Panc1 (cell line): ENCODE results near the gene NEB. TPM values are rescaled to one million over a fixed set of nuclear protein-coding genes. Genes with fewer than 3 reads are reported as not detected.

ENCODE experiments used
- ATAC-seq: fragments of 200-7000 bp; cut with Tn5 transposase; 2 replicates; pipeline ENCODE4 v1.9.1; 2020; ENCODE audit warnings: mild to moderate bottlenecking, moderate library complexity
- BruUV-seq: library from RNA; stranded (reverse); fragments of 400-500 nt; replicated peaks from 2 replicates; lab custom pipeline; 2021; lab: Mats Ljungman, UMichigan
- CTCF ChIA-PET: fragments of 300-600 bp; sonication (Branson Sonifier 250); formaldehyde crosslinking; loops from one replicate; lab custom pipeline; 2022; ENCODE audit warnings: antibody characterized with exemption; lab: Charles Lee
- POLR2A ChIA-PET: fragments of 300-600 bp; sonication (Branson Sonifier 250); formaldehyde crosslinking; loops from one replicate; lab custom pipeline; 2022; ENCODE audit warnings: antibody characterized with exemption; lab: Charles Lee
- DNase-seq: peaks from one replicate; pipeline ENCODE4 v3.0.0-alpha.2; 2010; ENCODE audit warnings: low read depth, low spot score
- H3K27ac ChIP-seq: 2 replicates; pipeline ENCODE4 v1.5.1; 2011; ENCODE audit warnings: mild to moderate bottlenecking, low read length, inconsistent platforms
- H3K27me3 ChIP-seq: fragments of 200-500 bp; sonication (Bioruptor generic); 2 replicates; pipeline ENCODE4 v1.6.0; 2014; ENCODE audit warnings: low read length, inconsistent platforms; ENCODE audit not compliant: control insufficient read depth, insufficient read depth
- H3K36me3 ChIP-seq: fragments of 200-500 bp; sonication (Bioruptor generic); 2 replicates; pipeline ENCODE4 v1.5.1; 2014; ENCODE audit warnings: inconsistent platforms, mild to moderate bottlenecking, low read length, moderate library complexity; ENCODE audit not compliant: control insufficient read depth, insufficient read depth
- H3K4me1 ChIP-seq: 2 replicates; pipeline ENCODE4 v1.5.1; 2011; ENCODE audit warnings: inconsistent platforms, mild to moderate bottlenecking, low read length, moderate library complexity; ENCODE audit not compliant: control insufficient read depth, insufficient read depth
- H3K4me3 ChIP-seq, 2 experiments: 2 replicates each; pipeline ENCODE4 v1.5.1; 2011 to 2012; ENCODE audit warnings: low read depth in 2 of 2, low read length in 2 of 2, mild to moderate bottlenecking in 2 of 2, inconsistent platforms in 1 of 2, moderate library complexity in 1 of 2
- H3K9me3 ChIP-seq: fragments of 200-500 bp; sonication (Bioruptor generic); 2 replicates; pipeline ENCODE4 v1.5.1; 2014; ENCODE audit warnings: low read depth, mild to moderate bottlenecking, inconsistent platforms, low read length, moderate library complexity; ENCODE audit not compliant: control insufficient read depth, insufficient read depth
- POLR2AphosphoS5 ChIP-seq: IDR thresholded peaks from 2 replicates; pipeline ENCODE4 v1.6.1; 2012; ENCODE audit warnings: mild to moderate bottlenecking, low read depth, low read length, moderate library complexity
- SIN3A ChIP-seq: IDR thresholded peaks from 2 replicates; pipeline ENCODE4 v1.6.1; 2012; ENCODE audit warnings: low read depth, mild to moderate bottlenecking, low read length, moderate library complexity, borderline replicate concordance; ENCODE audit not compliant: insufficient read depth
- TCF7L2 ChIP-seq: IDR thresholded peaks from 2 replicates; pipeline ENCODE4 v1.6.1; 2011; ENCODE audit warnings: mild to moderate bottlenecking, low read depth, low read length, inconsistent platforms
- in situ Hi-C: cut with HindIII; loops from 2 replicates; pipeline ENCODE4 v1.10.0; 2016; ENCODE audit warnings: low sequenced_read_pairs, low pct_unique_long_range_greater_than_20kb
- intact Hi-C: fragments of 100-400 bp; cut with micrococcal nuclease; formaldehyde crosslinking; loops from one replicate; pipeline ENCODE4 v1.10.0; 2022; ENCODE audit not compliant: unreplicated experiment
- total RNA-seq: library from RNA; stranded (reverse); gene quantifications from one replicate; pipeline ENCODE4 v1.2.1, GENCODE V29; 2021; ENCODE audit not compliant: unreplicated experiment
- TF ChIP-seq, protein P1 (sequence below): fragments of 450-650 bp; IDR thresholded peaks from 2 replicates; pipeline ENCODE4 v1.5.1; 2017; ENCODE audit warnings: mild to moderate bottlenecking
- TF ChIP-seq, protein P2 (sequence below), 2 experiments: IDR thresholded peaks; 2 replicates each; pipeline ENCODE4 v1.6.1; 2011 to 2012; ENCODE audit warnings: low read depth in 2 of 2, control low read depth in 1 of 2, low read length in 1 of 2, mild to moderate bottlenecking in 1 of 2, moderate library complexity in 1 of 2; ENCODE audit not compliant: insufficient read depth in 1 of 2

NEB gene
- total RNA-seq, 1 experiment from 2014 or later: 0.10 TPM

DNA sequence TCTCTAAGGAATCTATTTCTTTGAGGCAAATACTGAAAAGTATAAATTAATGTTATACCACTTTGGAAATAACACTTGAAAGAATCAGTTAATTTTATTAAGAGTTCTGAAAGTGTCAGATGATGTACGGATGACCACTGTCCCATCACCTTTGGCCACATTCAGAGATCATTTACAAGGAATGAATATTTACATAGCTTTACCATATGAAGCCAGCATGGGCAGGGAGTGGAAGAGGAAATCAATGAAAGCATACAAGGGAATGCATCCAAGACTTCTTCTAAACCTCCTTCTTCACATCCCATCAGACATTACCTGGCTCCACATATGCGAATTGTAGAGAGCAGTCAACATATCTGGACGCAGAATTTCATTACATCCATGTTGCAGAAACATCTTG, 201.1 kb downstream of the NEB start:
- ATAC-seq (no peak), DNase-seq (no peak)
- no peaks in the 10 kb centered on the region for H3K27me3 ChIP-seq
- no peaks in the 10 kb centered on the region for H3K36me3 ChIP-seq
- TF ChIP-seq, protein P1, sequence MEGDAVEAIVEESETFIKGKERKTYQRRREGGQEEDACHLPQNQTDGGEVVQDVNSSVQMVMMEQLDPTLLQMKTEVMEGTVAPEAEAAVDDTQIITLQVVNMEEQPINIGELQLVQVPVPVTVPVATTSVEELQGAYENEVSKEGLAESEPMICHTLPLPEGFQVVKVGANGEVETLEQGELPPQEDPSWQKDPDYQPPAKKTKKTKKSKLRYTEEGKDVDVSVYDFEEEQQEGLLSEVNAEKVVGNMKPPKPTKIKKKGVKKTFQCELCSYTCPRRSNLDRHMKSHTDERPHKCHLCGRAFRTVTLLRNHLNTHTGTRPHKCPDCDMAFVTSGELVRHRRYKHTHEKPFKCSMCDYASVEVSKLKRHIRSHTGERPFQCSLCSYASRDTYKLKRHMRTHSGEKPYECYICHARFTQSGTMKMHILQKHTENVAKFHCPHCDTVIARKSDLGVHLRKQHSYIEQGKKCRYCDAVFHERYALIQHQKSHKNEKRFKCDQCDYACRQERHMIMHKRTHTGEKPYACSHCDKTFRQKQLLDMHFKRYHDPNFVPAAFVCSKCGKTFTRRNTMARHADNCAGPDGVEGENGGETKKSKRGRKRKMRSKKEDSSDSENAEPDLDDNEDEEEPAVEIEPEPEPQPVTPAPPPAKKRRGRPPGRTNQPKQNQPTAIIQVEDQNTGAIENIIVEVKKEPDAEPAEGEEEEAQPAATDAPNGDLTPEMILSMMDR: no peak
- TF ChIP-seq, protein P2, sequence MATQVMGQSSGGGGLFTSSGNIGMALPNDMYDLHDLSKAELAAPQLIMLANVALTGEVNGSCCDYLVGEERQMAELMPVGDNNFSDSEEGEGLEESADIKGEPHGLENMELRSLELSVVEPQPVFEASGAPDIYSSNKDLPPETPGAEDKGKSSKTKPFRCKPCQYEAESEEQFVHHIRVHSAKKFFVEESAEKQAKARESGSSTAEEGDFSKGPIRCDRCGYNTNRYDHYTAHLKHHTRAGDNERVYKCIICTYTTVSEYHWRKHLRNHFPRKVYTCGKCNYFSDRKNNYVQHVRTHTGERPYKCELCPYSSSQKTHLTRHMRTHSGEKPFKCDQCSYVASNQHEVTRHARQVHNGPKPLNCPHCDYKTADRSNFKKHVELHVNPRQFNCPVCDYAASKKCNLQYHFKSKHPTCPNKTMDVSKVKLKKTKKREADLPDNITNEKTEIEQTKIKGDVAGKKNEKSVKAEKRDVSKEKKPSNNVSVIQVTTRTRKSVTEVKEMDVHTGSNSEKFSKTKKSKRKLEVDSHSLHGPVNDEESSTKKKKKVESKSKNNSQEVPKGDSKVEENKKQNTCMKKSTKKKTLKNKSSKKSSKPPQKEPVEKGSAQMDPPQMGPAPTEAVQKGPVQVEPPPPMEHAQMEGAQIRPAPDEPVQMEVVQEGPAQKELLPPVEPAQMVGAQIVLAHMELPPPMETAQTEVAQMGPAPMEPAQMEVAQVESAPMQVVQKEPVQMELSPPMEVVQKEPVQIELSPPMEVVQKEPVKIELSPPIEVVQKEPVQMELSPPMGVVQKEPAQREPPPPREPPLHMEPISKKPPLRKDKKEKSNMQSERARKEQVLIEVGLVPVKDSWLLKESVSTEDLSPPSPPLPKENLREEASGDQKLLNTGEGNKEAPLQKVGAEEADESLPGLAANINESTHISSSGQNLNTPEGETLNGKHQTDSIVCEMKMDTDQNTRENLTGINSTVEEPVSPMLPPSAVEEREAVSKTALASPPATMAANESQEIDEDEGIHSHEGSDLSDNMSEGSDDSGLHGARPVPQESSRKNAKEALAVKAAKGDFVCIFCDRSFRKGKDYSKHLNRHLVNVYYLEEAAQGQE (IDR thresholded peaks at IDR 0.05; ENCODE audit: insufficient read depth in 1 of 2, low read depth in 2 of 2, low read length in 1 of 2): no peak
- no peak for TF ChIP-seq TCF7L2
- no peak for TF ChIP-seq SIN3A
- no peak for TF ChIP-seq POLR2AphosphoS5
- intact Hi-C loops: no loop called here
- in situ Hi-C loops: no loop called here
- no peak overlapping the region for H3K27ac ChIP-seq
- no peaks in the 10 kb centered on the region for H3K9me3 ChIP-seq
- POLR2A ChIA-PET: no interaction called here
- H3K4me3 ChIP-seq: no peak overlapping the region
- CTCF ChIA-PET: no interaction called here
- no peaks in the 10 kb centered on the region for H3K4me1 ChIP-seq
- BruUV-seq: no TSS peak

DNA sequence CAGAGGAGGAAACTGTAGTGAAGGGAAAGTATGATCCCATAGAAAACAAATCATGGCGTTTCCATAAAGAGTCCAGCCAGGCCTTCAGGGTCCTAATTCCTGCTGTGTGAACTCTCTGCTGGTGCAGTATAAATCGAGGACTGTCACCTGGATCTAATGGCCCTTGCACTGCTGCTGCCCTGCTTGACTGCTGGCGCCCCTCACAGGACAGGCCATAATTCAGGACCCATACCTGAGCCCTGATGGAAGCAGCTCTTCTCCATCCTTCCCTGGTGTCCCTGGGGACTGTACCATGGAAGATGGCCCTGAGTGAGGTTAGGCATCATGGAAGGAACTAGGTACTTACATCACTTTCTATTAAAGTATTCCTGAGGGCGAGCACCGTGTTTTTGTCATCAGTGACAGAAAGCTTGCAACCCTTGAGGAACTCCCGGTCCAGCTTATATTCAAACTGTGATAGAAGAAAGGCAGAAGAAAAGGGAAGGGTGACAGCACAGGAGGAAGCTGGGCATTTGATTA, 207.6 kb downstream of the NEB start:
- DNase-seq (no peak), ATAC-seq (no peak)
- Histone ChIP-seq H3K36me3 (no peaks in the 10 kb centered on the region), H3K4me1 (no peaks in the 10 kb centered on the region), H3K4me3 (no peak overlapping the region), H3K27ac (no peak overlapping the region), H3K9me3 (no peaks in the 10 kb centered on the region), H3K27me3 (no peaks in the 10 kb centered on the region)
- in situ Hi-C loops: no loop called here
- intact Hi-C loops: no loop called here
- TF ChIP-seq TCF7L2 (no peak), POLR2AphosphoS5 (no peak), SIN3A (no peak)
- TF ChIP-seq, protein P2 (IDR thresholded peaks at IDR 0.05; ENCODE audit: insufficient read depth in 1 of 2, low read depth in 2 of 2, low read length in 1 of 2): no peak
- TF ChIP-seq, protein P1: no peak
- BruUV-seq: no TSS peak
- ChIA-PET POLR2A (no interaction called here), CTCF (no interaction called here)
